Epithelial cell of proximal tubule (primary cell): Measurements from ENCODE around the gene PREX1. TPM values are rescaled to one million over a fixed set of nuclear protein-coding genes. Genes with fewer than 3 reads are reported as not detected.

ENCODE experiments used
- DNase-seq: peaks from one replicate; pipeline ENCODE4 v3.0.0-alpha.2; 2011; ENCODE audit warnings: low read depth
- H3K4me3 ChIP-seq: 2 replicates; pipeline ENCODE4 v1.5.1; 2011; ENCODE audit warnings: low read depth, mild to moderate bottlenecking, low read length
- total RNA-seq: library from RNA; depleted of rRNA; stranded (reverse); fragments of >200 nt; gene quantifications from 2 replicates; pipeline ENCODE4 v1.2.3, GENCODE V29; 2015
- TF ChIP-seq, protein P1 (sequence below): conservative IDR thresholded peaks from 2 replicates; pipeline ENCODE4 v1.5.1; 2012; ENCODE audit warnings: low read depth, mild to moderate bottlenecking, low read length

Gene PREX1
- total RNA-seq, 1 donor from 2014 or later: 4.7 TPM

DNA sequence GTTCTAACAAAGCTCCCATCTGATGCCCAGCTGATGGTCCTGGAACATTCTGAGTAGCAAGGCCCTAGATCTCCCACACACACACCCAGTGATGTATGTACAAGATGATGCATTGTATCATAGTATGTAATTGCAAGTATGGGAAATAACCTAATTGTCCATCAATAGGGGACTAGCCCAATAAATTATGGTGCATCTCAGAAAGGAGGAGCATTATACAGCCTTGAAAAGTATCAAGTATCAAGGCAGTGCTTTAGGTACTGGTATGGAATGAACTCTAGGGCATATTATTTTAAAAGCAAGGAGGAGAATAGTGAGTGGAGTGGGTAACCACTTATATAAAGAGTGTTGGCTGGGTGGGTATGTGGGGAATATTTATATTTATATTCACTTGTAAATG lies 24.8 kb upstream of the PREX1 start:
- TF ChIP-seq, protein P1, sequence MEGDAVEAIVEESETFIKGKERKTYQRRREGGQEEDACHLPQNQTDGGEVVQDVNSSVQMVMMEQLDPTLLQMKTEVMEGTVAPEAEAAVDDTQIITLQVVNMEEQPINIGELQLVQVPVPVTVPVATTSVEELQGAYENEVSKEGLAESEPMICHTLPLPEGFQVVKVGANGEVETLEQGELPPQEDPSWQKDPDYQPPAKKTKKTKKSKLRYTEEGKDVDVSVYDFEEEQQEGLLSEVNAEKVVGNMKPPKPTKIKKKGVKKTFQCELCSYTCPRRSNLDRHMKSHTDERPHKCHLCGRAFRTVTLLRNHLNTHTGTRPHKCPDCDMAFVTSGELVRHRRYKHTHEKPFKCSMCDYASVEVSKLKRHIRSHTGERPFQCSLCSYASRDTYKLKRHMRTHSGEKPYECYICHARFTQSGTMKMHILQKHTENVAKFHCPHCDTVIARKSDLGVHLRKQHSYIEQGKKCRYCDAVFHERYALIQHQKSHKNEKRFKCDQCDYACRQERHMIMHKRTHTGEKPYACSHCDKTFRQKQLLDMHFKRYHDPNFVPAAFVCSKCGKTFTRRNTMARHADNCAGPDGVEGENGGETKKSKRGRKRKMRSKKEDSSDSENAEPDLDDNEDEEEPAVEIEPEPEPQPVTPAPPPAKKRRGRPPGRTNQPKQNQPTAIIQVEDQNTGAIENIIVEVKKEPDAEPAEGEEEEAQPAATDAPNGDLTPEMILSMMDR: no peak
- no peak overlapping the region for H3K4me3 ChIP-seq
- no peak for DNase-seq

DNA sequence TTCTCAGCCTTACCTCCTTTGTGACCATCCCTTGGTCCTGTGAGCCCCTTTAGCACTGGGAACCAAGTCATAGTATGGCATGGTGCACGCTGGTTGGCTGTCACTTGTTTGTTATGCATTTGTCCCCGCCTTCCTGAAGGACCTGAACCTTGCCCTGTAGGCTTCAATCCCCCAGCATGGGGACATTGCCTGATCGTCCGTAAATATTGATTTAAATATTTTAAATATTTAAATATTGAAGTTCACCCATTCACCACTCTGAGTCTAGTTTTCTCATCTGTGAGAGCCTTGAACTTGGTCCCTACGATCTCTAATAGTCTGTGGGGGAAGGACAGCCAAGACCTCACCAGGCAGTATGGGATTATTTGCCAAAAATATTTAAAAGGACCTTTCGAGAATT lies 23.8 kb upstream of the PREX1 start:
- H3K4me3 ChIP-seq: no peak overlapping the region
- TF ChIP-seq, protein P1: no peak
- no peak for DNase-seq

DNA sequence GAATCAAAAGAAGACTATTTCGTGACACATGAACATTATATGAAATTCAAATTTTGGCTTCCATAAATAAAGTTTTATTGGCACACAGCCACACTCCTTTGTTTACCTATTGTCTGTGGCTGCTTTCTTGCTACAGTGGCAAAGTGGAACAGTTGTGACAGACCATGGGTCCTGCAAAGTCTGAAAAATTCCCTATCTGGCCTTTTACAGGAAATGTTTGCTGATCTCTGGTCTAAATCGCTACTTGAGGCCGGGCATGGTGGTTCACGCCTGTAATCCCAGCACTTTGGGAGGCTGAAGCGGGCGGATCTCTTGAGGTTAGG lies 23.1 kb upstream of the PREX1 start:
- DNase-seq: no peak
- H3K4me3 ChIP-seq: no peak overlapping the region
- TF ChIP-seq, protein P1: no peak

DNA sequence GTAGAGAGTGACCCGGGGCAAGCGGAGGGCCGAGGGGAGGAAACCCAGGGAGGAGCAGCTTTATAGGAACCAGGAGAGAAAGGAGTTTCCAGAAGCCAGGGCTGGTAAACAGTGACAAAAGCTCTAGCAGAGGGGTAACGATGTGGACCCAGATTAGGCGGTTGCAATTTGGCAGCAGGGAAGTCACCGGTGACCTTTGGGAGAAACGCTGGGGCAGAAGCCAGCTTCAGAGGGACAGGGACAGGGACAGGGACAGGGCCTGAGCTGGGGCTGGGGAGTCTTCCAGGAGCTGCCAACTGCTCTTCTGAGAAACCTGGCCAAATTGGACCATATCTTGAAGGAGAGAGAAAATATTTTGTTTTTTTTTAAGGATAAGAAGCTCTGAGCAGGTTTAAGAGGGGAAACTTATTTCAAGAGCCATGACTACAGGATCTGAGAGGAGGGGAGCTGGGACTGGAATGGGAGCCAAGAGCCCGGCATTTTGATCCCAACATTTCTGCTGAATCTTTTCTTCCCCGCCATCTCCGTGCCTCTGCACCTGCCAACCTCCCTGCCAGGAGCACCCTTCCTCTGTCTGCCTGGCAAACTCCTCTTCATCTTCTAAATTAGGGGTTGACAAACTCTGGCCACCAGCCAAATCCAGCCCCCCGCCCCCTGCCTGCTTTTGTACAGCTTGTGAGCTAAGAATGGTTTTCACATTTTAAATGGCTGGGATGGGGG lies 22.6 kb upstream of the PREX1 start:
- no peak overlapping the region for H3K4me3 ChIP-seq
- no peak for DNase-seq
- TF ChIP-seq, protein P1: no peak

DNA sequence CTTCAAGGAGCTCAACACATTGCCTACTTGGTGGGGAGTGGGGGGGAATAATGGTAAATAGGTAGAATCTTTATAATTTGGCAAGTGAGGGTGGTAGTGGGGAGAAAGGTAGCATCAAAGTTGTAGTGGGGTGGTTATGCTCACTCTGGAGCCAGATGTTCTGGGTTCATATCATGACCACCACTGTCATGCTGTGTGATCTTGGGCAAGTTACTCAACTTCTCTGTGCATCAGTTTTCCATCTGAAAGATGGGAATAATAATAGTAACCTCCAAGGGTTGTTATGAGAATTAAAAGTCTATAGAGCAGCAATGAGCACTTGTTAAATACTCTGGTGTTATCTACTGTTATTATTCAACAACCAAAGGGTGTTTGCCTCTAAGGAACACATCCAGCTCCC lies 22.0 kb upstream of the PREX1 start:
- no peak overlapping the region for H3K4me3 ChIP-seq
- no peak for DNase-seq
- TF ChIP-seq, protein P1: no peak

DNA sequence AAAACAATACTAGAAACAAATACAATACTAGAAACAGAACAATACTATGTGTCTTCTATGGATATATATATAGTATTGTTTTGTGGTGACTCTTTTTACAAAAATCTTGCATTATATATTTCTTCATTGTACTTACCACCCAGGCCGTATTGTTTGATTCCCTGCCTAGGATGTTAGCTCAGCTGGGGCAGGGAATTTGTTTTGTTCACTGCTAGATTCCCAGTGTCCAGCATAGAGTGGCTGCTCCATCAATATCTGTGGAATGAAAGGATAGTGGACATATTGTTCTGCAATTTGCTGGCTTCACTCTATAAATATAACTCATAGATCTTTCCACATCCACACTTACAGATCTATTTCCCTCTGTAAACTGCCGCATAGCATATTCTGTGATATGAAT lies 21.5 kb upstream of the PREX1 start:
- DNase-seq: no peak
- TF ChIP-seq, protein P1: no peak
- H3K4me3 ChIP-seq: no peak overlapping the region

DNA sequence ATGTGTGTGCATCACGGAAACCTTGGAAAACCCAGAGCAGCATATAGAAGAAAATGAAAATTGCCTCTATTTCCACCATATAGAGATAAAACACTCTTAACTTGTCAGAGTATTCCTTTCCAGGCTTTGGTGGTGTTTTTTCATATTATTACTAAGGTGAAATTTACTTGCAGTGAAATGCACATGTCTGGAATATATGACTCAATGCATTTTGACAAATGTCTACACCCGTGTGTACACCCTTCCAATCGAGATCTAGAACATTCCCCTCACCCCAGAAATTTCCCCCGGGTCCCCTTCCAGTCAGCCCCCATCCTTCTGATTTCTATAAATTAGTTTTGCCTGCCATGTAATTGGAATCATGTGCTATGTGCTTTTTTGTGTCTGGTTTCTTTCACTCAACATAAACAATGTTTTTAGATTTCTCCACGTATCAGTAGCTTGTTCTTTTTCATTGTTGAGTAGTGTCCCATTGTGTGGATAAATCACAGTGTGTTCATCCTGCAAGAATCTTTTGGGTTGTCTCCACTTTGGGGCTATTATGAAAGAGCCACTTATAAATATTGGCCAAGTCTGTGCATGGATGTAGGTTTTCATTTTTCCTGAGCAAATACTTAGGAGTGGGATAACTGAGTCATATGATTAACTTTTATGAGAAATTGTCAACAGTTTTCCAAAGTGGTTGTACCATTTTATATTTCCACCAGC lies 19.9 kb upstream of the PREX1 start:
- H3K4me3 ChIP-seq: no peak overlapping the region
- no peak for DNase-seq
- TF ChIP-seq, protein P1: no peak
